ENCODE measurements around the gene C1QTNF9.
"Not testable (repeated sequence)": the region's sequence is repeated elsewhere in the genome, so short reads cannot be mapped to it uniquely, and the experiment has no call there.

Gene C1QTNF9

GRCh38 chr13:24281188-24282008, 28.0 kb upstream of the C1QTNF9 start:
- DNase-seq (ENCODE audit: low read depth in 2 of 2): no peak

GRCh38 chr13:24282256-24282655, 27.1 kb upstream of the C1QTNF9 start:
- no peak for DNase-seq (ENCODE audit: low read depth in 2 of 2)

DNA sequence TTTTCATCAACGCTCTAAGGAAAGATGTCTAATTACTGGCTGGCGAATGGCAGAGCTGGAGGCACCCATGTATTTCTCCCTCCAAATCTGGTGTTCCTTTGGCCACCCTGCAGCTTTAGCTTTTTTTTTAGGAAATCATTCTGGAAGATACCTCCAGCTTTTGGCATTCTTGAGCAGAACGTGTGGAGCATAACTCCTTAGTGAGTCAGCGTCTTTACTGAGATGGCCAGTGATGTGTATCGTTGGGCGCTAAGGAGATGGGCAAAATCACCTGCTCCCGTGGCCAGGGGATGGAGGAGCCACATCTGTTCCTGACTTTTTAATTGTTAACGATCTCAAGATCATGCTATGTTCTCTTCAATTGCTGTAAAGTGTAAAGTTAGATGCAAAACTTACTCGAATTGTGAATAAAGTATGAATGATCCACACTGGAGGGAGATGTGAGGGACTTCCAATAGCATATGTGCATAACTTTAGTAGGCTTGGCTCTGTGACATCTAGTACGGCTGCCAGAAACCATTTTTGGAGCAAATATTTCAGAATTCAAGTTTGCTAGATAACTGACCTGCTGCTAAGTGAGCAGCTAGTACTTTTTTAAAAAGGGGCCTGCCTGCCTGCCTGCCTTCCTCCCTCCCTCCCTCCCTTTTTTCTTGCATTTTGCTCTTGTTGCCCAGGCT, 24.4 kb upstream of the C1QTNF9 start:
- DNase-seq (ENCODE audit: low read depth in 2 of 2): no peak

DNA sequence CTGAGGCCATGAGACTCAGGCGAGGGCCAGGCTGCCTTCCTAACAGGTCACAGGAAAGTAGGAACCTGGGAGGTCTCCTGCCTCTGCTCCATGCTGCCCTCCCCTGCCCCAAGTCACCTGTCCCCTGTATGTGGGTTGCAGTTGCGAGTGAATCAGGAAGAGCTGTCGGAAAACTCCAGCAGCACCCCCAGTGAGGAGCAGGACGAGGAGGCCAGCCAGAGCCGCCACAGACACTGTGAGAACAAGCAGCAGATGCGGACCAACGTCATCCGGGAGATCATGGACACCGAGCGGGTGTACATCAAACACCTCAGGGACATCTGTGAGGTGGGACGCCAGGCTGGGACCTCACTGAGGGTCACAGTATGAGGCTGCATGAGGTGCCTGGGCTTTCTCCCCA, 22.8 kb upstream of the C1QTNF9 start:
- DNase-seq (ENCODE audit: low read depth in 2 of 2): no peak

DNA sequence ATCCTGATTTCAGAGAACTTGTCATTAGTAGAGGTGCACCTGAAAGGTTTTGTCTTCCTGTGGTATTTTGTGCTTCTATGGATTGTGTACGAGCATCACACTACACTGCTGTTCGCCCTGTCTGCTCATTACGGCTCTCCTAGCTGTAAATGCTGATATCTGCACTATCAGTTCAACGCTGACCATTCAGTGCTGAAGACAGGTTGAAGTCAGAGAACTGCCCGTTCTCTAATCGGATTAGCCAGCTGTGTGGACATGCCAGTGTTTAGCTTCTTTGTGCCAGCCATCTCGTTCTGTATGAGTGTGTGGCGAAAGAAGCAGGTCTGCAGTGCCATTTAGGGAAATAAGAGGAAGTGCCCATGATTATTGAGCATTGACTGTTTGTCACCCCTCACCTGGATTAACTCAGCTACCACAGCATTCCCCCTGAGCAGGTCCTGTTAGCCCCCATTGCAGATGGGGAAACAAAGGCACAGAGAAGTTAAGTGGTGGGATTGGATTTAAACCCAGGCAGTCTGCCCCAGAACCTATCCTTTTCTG, 21.6 kb upstream of the C1QTNF9 start:
- no peak for DNase-seq (ENCODE audit: low read depth in 2 of 2)

DNA sequence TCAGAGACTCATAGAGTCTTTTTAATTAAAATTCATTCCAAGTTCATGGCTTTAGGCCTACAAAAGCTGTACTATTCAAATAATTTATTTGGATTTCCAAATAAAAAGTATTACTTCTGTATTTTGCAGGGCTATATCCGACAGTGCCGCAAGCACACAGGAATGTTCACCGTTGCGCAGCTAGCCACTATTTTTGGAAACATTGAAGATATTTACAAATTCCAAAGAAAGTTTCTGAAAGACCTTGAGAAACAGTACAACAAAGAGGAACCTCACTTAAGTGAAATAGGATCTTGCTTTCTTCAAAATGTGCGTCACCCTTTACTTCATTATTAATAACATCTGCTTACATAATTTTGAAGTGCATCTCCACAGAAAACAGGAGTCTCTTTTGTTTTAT, 20.5 kb upstream of the C1QTNF9 start:
- no peak for DNase-seq (ENCODE audit: low read depth in 2 of 2)

- no peak for DNase-seq (ENCODE audit: low read depth in 2 of 2)
Observed at GRCh38 chr13:24290280-24290932, 19.0 kb upstream of the C1QTNF9 start.

DNA sequence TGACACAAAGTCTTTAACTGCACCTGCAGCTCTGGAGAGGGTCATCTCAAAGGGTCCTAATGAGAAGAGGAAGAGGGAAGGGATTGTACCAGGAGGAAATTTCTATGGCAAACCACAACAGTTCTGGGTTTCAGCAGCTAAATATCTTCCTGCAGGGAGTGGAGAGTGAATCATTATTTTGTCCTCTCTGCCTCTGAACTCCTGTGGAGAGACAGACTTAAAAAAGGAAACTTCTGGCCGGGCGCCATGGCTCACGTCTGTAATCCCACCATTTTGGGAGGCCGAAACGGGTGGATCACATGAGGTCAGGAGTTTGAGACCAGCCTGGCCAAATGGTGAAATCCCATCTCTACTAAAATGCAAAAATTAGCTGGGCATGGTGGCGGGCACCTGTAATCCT, 16.9 kb upstream of the C1QTNF9 start:
- no peak for DNase-seq (ENCODE audit: low read depth in 2 of 2)

DNA sequence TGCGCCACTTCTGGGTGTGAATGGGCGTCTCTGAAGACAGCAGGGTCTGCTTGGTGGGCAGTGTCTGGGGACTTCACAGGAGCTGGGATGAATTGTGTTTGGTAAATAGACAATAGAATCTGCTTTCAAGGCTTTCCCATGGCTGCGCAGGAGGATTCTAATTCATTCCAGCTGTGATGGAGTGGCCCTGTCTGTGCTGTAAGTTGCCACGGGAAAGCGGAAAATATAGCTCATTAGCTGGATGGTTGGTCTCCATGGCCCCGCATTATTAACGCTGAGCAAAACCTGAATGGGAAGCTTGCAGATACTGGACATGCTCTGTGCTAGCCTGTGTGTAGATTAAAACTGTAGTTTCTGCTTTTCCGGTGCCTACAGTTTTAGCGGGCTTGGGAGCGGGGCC, 15.6 kb upstream of the C1QTNF9 start:
- DNase-seq (ENCODE audit: low read depth in 2 of 2): no peak

DNA sequence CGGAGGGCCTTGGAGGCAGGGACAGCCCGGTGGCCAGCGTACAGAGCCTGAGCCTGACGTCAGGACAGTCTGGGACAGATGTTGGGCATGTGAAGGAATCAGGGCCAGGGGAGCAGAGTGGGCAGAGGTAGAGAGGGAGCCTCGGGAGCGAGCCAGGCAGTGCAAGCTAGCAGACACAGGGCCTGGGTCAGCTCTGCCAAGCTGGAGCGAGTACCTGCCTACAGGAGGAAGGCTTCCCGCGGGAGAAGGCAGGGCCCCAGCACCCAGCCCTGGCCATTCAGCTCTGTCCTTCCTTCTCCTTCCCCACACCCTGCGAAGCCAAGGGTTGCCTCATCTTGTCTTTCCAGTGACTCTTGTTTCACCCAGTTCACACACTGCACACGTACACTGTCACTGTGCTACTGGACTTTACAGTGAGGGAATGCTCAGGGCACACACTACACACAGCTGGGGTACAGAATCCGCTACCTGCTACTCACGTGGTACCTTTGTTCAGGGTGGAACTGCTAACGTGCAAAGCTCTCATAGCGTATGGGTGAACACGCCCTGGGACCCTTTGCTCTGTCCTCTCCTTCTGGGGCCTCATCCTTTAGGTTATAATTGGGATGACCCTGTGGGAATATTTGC, 9.8 kb upstream of the C1QTNF9 start:
- DNase-seq (ENCODE audit: low read depth in 2 of 2): no peak

DNA sequence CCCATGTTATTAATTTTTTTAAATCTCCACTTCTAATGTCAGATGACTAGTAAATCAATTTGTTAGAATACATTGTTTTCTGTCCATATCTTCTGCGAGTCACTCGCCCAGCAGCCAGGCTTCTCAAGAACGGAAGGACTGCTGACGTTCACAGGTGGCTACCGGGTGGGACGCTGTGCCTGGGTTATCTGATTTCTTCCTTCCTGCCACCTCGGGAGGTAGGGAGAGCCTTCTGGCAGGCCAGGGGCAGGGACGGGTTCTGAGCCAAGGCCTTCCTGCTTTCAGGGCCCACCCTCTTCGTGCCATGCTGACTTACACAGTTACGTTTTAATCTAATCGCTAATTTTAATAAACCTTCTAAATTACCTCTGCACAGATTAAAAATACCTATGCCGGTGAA, 7.9 kb upstream of the C1QTNF9 start:
- no peak for DNase-seq (ENCODE audit: low read depth in 2 of 2)

DNA sequence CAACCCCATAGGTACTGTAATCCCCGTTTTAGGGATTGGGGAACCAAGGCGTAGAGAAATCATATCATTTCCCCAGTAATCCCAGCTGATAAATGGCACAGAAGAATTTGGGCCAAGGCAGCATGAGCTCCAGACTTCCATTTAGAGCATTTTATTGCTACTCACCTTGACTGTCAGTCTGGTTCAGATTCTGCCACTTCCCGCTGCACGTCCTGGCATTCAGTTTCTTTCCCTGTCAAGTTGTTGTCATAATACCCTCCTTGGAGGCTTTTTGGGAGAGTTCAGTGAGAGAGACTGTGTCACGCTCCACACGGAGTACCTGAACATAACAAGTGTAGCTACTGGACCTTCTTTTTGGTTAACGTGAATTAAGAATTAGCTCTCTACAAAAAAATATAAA, 7.5 kb upstream of the C1QTNF9 start:
- DNase-seq (ENCODE audit: low read depth in 2 of 2): no peak

GRCh38 chr13:24304620-24305019, 4.8 kb upstream of the C1QTNF9 start:
- no peak for DNase-seq (ENCODE audit: low read depth in 2 of 2)

GRCh38 chr13:24306632-24307031, 2.7 kb upstream of the C1QTNF9 start:
- DNase-seq (ENCODE audit: low read depth in 2 of 2): no peak

- no peak for DNase-seq (ENCODE audit: low read depth in 2 of 2)
Observed at GRCh38 chr13:24307211-24308067, 1.9 kb upstream of the C1QTNF9 start.

GRCh38 chr13:24308068-24308445, 1.3 kb upstream of the C1QTNF9 start:
- DNase-seq (ENCODE audit: low read depth in 2 of 2): no peak

GRCh38 chr13:24308488-24309020, 826 bp upstream of the C1QTNF9 start:
- no peak for DNase-seq (ENCODE audit: low read depth in 2 of 2)

DNA sequence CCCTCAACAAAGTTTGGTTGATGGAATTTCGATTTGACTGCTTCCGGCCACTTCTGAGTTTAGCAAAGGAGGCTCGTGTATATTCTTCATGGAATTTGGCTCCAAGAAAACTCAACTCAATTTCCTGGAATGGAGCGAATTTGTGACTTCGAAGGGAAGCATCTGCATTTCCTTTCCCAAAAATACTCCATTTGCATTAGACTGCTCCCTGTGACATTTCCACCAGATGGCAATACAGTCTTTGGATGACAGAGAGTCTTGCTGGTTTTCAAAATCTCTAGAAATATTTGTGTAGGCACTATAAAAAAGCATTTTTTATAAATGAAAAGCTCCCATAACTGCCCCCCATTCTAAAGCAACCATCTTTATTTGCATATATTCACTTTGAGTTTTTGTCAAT, 4.1 kb downstream of the C1QTNF9 start:
- no peak for DNase-seq (ENCODE audit: low read depth in 2 of 2)

GRCh38 chr13:24317835-24318234, 8.5 kb downstream of the C1QTNF9 start:
- DNase-seq (ENCODE audit: low read depth in 2 of 2): not testable (repeated sequence)

DNA sequence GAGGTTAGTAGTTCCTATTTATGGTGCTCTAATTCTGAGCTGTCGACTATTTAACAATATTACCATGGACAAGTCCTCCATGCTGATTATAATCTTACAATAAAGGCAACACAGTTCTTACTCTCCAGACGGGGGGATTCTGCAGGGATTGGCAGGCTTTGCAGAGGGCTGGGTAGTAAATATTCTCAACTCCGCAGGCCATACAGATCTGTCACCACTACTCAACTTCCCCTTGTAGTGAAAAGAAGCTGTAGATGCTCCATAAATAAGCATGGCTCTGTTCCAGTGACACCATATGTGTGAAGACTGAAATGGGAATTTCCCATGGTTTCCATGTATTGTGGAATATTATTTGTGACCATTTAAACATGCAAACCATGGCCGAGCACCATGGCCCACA, 9.5 kb downstream of the C1QTNF9 start:
- DNase-seq (ENCODE audit: low read depth in 2 of 2): not testable (repeated sequence)

DNA sequence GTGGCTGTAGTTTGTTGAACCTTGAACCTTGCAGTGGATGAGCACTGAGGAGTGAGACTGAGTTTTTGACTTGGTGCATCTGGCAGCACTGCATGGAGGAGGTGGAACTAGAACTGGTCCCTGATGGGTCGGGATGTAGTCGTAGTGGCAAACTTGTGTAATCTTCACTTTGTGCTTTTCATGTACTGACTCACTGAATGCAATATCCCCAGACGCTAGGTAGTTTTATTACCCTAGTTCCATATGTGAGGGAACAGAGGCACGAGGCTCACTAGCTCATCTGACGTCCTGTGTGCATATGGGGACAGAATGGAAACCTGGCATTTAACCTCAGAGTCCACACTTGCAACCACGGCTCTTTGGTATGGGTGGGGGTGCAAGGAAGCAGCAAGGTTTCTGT, 10.3 kb downstream of the C1QTNF9 start:
- DNase-seq (ENCODE audit: low read depth in 2 of 2): not testable (repeated sequence)
